Measurements from ENCODE around the gene ARHGEF28.

The ARHGEF28 gene

GRCh38 chr5:73815631-73816030 is 189.6 kb downstream of the ARHGEF28 start:
- no peak for DNase-seq (ENCODE audit: low read depth, low spot score)

GRCh38 chr5:73816656-73817420 is 190.8 kb downstream of the ARHGEF28 start:
- DNase-seq (ENCODE audit: low read depth, low spot score) = no peak

- DNase-seq (ENCODE audit: low read depth, low spot score) = no peak
Measured at GRCh38 chr5:73818357-73818756, 192.4 kb downstream of the ARHGEF28 start.

- no peak for DNase-seq (ENCODE audit: low read depth, low spot score)
Measured at GRCh38 chr5:73820326-73820725, 194.3 kb downstream of the ARHGEF28 start.

GRCh38 chr5:73821003-73821402 is 195.0 kb downstream of the ARHGEF28 start:
- DNase-seq (ENCODE audit: low read depth, low spot score) = no peak

- DNase-seq (ENCODE audit: low read depth, low spot score) = no peak
Measured at GRCh38 chr5:73822278-73822988, 196.4 kb downstream of the ARHGEF28 start.

- no peak for DNase-seq (ENCODE audit: low read depth, low spot score)
Measured at GRCh38 chr5:73822989-73823339, 197.0 kb downstream of the ARHGEF28 start.

- DNase-seq (ENCODE audit: low read depth, low spot score) = no peak
Measured at GRCh38 chr5:73823508-73823925, 197.5 kb downstream of the ARHGEF28 start.

GRCh38 chr5:73825199-73825598 is 199.2 kb downstream of the ARHGEF28 start:
- no peak for DNase-seq (ENCODE audit: low read depth, low spot score)

GRCh38 chr5:73825736-73826135 is 199.7 kb downstream of the ARHGEF28 start:
- DNase-seq (ENCODE audit: low read depth, low spot score) = no peak

GRCh38 chr5:73826301-73827105 is 200.5 kb downstream of the ARHGEF28 start:
- DNase-seq (ENCODE audit: low read depth, low spot score) = no peak

GRCh38 chr5:73827106-73827450 is 201.1 kb downstream of the ARHGEF28 start:
- DNase-seq (ENCODE audit: low read depth, low spot score) = no peak

GRCh38 chr5:73828465-73828864 is 202.5 kb downstream of the ARHGEF28 start:
- no peak for DNase-seq (ENCODE audit: low read depth, low spot score)

GRCh38 chr5:73830646-73831045 is 204.7 kb downstream of the ARHGEF28 start:
- DNase-seq (ENCODE audit: low read depth, low spot score) = no peak

GRCh38 chr5:73831066-73831465 is 205.1 kb downstream of the ARHGEF28 start:
- DNase-seq (ENCODE audit: low read depth, low spot score) = no peak

GRCh38 chr5:73834693-73835092 is 208.7 kb downstream of the ARHGEF28 start:
- DNase-seq (ENCODE audit: low read depth, low spot score) = no peak

GRCh38 chr5:73835726-73836125 is 209.7 kb downstream of the ARHGEF28 start:
- DNase-seq (ENCODE audit: low read depth, low spot score) = no peak

- DNase-seq (ENCODE audit: low read depth, low spot score) = no peak
Measured at GRCh38 chr5:73836607-73837006, 210.6 kb downstream of the ARHGEF28 start.

GRCh38 chr5:73838901-73839300 is 212.9 kb downstream of the ARHGEF28 start:
- no peak for DNase-seq (ENCODE audit: low read depth, low spot score)

- no peak for DNase-seq (ENCODE audit: low read depth, low spot score)
Measured at GRCh38 chr5:73841641-73842040, 215.6 kb downstream of the ARHGEF28 start.

GRCh38 chr5:73844165-73844564 is 218.2 kb downstream of the ARHGEF28 start:
- no peak for DNase-seq (ENCODE audit: low read depth, low spot score)

- no peak for DNase-seq (ENCODE audit: low read depth, low spot score)
Measured at GRCh38 chr5:73851471-73852181, 225.6 kb downstream of the ARHGEF28 start.
